Measurements from ENCODE around the gene DNAAF3.

The DNAAF3 gene

DNA sequence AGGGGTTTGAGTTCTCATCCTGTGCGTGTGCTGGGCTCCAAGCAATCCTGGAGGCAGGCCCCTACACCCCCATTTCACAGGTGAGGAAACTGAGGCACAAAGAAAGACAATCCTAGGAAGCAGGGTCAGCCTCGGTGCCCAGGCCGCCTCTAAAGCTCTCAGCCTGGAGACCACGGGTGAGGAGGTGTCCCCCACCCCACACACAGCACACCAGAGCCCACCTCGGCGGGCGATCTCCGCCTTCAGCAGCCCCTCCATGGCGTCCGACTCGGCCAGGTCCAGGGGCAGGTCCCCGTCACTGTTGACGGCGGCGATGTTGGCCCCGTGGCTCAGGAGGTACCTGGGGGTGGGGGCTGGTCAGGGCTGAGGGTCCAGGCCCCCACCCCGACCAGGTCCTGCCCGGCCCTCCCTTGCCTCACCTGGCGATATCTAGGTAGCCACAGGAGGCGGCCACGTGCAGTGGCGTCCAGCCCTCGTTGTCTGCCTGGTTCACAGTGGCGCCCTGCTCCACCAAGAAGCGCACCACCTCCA, 54.1 kb downstream of the DNAAF3 start:
- 98% methylated on average over 25 of the region's 25 CpGs for WGBS
- no peak overlapping the region for H3K4me3 ChIP-seq (ENCODE audit: insufficient read depth in 1 of 2, low read depth in 1 of 2, low read length in 2 of 2)
- peaks cover 46% of the 10 kb centered on the region for H3K4me1 ChIP-seq (ENCODE audit: control insufficient read depth, insufficient read depth, low read depth, low read length)
- H2BK15ac ChIP-seq (ENCODE audit: low read depth, poor library complexity, severe bottlenecking): no peak overlapping the region
- H3K27ac ChIP-seq (ENCODE audit: low read length, poor library complexity, severe bottlenecking): no peak overlapping the region
- no peak overlapping the region for H2AK5ac ChIP-seq (ENCODE audit: low read length, severe bottlenecking)
- peak overlapping the region; percentile 100 for H3K9ac ChIP-seq (ENCODE audit: low read length)
- H3K4me2 ChIP-seq (ENCODE audit: low read length, poor library complexity, severe bottlenecking): no peak overlapping the region
- DNase-seq: no peak
- peaks cover 30 to 52% of the 10 kb centered on the region in 2 experiments for H3K36me3 ChIP-seq (ENCODE audit: control insufficient read depth in 1 of 2, insufficient read depth in 2 of 2, low read depth in 1 of 2, low read length in 2 of 2)
- H2AFZ ChIP-seq (ENCODE audit: low read depth, low read length): no peak overlapping the region
- no peak overlapping the region for H3K4ac ChIP-seq (ENCODE audit: low read depth in 1 of 2, low read length in 2 of 2)
- H3K14ac ChIP-seq (ENCODE audit: low read length in 2 of 2): no peak overlapping the region
- no peak overlapping the region for H4K91ac ChIP-seq (ENCODE audit: low read length)
- H2BK5ac ChIP-seq (ENCODE audit: low read depth, low read length, poor library complexity, severe bottlenecking): no peak overlapping the region
- H4K8ac ChIP-seq (ENCODE audit: low read length): no peak overlapping the region
- H2BK120ac ChIP-seq (ENCODE audit: low read depth, low read length): no peak overlapping the region
- H3K18ac ChIP-seq (ENCODE audit: low read depth in 1 of 2, low read length in 2 of 2): no peak overlapping the region
- H3K23ac ChIP-seq (ENCODE audit: low read length in 2 of 2): no peak overlapping the region
- no peak overlapping the region for H2BK12ac ChIP-seq (ENCODE audit: low read length in 2 of 2)
- H3K27me3 ChIP-seq (ENCODE audit: control insufficient read depth in 1 of 2, insufficient read depth in 1 of 2, low read length in 2 of 2): no peaks in the 10 kb centered on the region
- no peaks in the 10 kb centered on the region for H3K9me3 ChIP-seq (ENCODE audit: control insufficient read depth, low read length)
- H3K79me1 ChIP-seq (replicated peaks; ENCODE audit: low read length, poor library complexity, severe bottlenecking): peaks cover 36% of the 10 kb centered on the region

DNA sequence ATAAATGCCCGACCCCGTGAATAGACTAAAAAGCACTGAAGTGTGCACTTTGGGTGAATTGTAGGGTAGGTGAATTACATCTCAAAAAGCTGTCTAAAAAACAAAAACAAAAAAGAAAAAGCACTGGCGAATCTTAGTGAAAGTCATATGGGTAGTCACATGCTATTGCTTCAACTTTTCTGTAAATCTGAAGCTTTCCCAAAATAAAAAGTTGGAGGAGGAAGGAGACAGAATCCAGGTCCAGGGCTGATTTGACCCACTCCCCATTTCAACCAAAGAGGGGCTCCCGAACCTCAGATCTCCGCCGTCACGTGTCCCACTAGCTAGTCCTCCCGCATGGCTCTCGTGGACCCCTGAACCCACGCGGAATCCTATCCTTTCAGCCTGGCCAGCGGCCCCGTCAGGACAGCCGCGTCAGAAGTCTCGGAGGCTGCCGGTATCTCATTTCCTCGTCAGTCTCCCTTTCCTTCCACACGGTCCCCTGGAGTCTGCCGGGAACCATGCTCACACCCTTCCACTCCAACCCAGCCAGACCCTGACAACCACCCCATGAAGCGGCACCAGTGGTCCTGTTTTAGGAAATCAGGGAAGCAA, 55.1 kb downstream of the DNAAF3 start:
- Histone ChIP-seq H3K27me3 (ENCODE audit: control insufficient read depth in 1 of 2, insufficient read depth in 1 of 2, low read length in 2 of 2) (no peaks in the 10 kb centered on the region), H2AFZ (ENCODE audit: low read depth, low read length) (no peak overlapping the region), H3K23ac (ENCODE audit: low read length in 2 of 2) (no peak overlapping the region), H2BK5ac (ENCODE audit: low read depth, low read length, poor library complexity, severe bottlenecking) (no peak overlapping the region), H3K14ac (ENCODE audit: low read length in 2 of 2) (no peak overlapping the region), H3K79me1 (replicated peaks; ENCODE audit: low read length, poor library complexity, severe bottlenecking) (peaks cover 42% of the 10 kb centered on the region), H2BK12ac (ENCODE audit: low read length in 2 of 2) (no peak overlapping the region), H2BK120ac (ENCODE audit: low read depth, low read length) (no peak overlapping the region), H3K4me1 (ENCODE audit: control insufficient read depth, insufficient read depth, low read depth, low read length) (peaks cover 44% of the 10 kb centered on the region), H3K27ac (ENCODE audit: low read length, poor library complexity, severe bottlenecking) (no peak overlapping the region), H3K36me3 (ENCODE audit: control insufficient read depth in 1 of 2, insufficient read depth in 2 of 2, low read depth in 1 of 2, low read length in 2 of 2) (peaks cover 37 to 57% of the 10 kb centered on the region in 2 experiments), H3K4me3 (ENCODE audit: insufficient read depth in 1 of 2, low read depth in 1 of 2, low read length in 2 of 2) (peak overlapping the region in 1 of 2 experiments; percentile 47), H4K91ac (ENCODE audit: low read length) (no peak overlapping the region), H4K8ac (ENCODE audit: low read length) (no peak overlapping the region), H3K18ac (ENCODE audit: low read depth in 1 of 2, low read length in 2 of 2) (no peak overlapping the region), H3K9ac (ENCODE audit: low read length) (peak overlapping the region; percentile 84), H2AK5ac (ENCODE audit: low read length, severe bottlenecking) (no peak overlapping the region), H2BK15ac (ENCODE audit: low read depth, poor library complexity, severe bottlenecking) (no peak overlapping the region), H3K4me2 (ENCODE audit: low read length, poor library complexity, severe bottlenecking) (no peak overlapping the region), H3K9me3 (ENCODE audit: control insufficient read depth, low read length) (no peaks in the 10 kb centered on the region), H3K4ac (ENCODE audit: low read depth in 1 of 2, low read length in 2 of 2) (no peak overlapping the region)
- DNase-seq: no peak
- 98% methylated on average over 19 of the region's 21 CpGs for WGBS

DNA sequence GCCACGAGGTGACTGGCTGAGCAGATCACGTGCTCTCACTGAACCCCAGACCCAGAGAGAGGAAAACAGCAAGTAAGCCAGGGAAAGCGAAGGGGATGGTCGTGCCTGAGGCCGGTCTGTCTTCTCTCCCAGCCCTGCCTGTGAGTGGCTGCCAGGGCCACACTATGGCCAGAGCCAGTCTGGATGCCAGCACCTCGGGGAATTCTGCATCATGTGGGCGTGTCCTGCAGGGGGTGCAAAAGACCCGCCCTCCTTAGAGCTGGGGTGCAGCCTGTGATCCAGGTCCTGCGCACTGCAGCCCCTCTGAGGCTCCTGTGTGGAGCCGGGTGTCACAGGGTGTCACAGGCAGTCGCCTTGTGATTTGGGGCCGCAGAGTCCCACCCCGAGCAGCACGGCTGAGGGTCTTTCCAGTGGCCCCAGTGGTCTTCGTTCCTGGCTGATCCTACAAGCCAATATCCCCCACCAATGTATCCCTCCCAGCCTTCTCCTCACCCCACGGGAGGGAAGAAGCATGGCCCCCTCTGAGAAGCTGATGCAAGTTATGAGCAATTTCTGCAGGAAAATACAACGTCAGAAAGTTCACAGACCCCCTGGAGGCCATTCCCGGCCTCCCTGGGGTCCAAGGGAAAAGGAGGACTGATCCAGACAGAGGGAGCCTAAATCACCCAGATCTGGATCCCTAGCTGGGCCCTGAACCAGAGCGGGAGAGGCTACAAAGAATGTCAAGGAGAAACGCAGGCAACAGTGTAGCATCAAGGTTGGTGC, 56.7 kb downstream of the DNAAF3 start:
- Histone ChIP-seq H3K4ac (ENCODE audit: low read depth in 1 of 2, low read length in 2 of 2) (no peak overlapping the region), H4K91ac (ENCODE audit: low read length) (no peak overlapping the region), H3K14ac (ENCODE audit: low read length in 2 of 2) (no peak overlapping the region), H2AK5ac (ENCODE audit: low read length, severe bottlenecking) (no peak overlapping the region), H4K8ac (ENCODE audit: low read length) (no peak overlapping the region), H3K27me3 (ENCODE audit: control insufficient read depth in 1 of 2, insufficient read depth in 1 of 2, low read length in 2 of 2) (no peaks in the 10 kb centered on the region), H3K18ac (ENCODE audit: low read depth in 1 of 2, low read length in 2 of 2) (no peak overlapping the region), H3K23ac (ENCODE audit: low read length in 2 of 2) (no peak overlapping the region), H2BK5ac (ENCODE audit: low read depth, low read length, poor library complexity, severe bottlenecking) (no peak overlapping the region), H3K9ac (ENCODE audit: low read length) (no peak overlapping the region), H2BK120ac (ENCODE audit: low read depth, low read length) (no peak overlapping the region), H3K9me3 (ENCODE audit: control insufficient read depth, low read length) (no peaks in the 10 kb centered on the region), H3K27ac (ENCODE audit: low read length, poor library complexity, severe bottlenecking) (no peak overlapping the region), H2BK15ac (ENCODE audit: low read depth, poor library complexity, severe bottlenecking) (no peak overlapping the region), H2AFZ (ENCODE audit: low read depth, low read length) (no peak overlapping the region), H3K36me3 (ENCODE audit: control insufficient read depth in 1 of 2, insufficient read depth in 2 of 2, low read depth in 1 of 2, low read length in 2 of 2) (peaks cover 42 to 62% of the 10 kb centered on the region in 2 experiments), H3K4me2 (ENCODE audit: low read length, poor library complexity, severe bottlenecking) (no peak overlapping the region), H2BK12ac (ENCODE audit: low read length in 2 of 2) (no peak overlapping the region), H3K4me3 (ENCODE audit: insufficient read depth in 1 of 2, low read depth in 1 of 2, low read length in 2 of 2) (no peak overlapping the region), H3K79me1 (replicated peaks; ENCODE audit: low read length, poor library complexity, severe bottlenecking) (peaks cover 54% of the 10 kb centered on the region), H3K4me1 (ENCODE audit: control insufficient read depth, insufficient read depth, low read depth, low read length) (peaks cover 32% of the 10 kb centered on the region)
- no peak for DNase-seq
- 94% methylated on average over 19 of the region's 20 CpGs for WGBS

Measured in mesenchymal stem cell (in vitro differentiated cells and primary cell).